ENCODE results near the gene DHRSX. TPM values are rescaled to one million over a fixed set of nuclear protein-coding genes. Genes with fewer than 3 reads are reported as not detected.
"Not testable (repeated sequence)": the region's sequence is repeated elsewhere in the genome, so short reads cannot be mapped to it uniquely, and the experiment has no call there.

The DHRSX gene
- total RNA-seq, 2 donors from 2014 or later, result 19.6 to 21.6 TPM

DNA sequence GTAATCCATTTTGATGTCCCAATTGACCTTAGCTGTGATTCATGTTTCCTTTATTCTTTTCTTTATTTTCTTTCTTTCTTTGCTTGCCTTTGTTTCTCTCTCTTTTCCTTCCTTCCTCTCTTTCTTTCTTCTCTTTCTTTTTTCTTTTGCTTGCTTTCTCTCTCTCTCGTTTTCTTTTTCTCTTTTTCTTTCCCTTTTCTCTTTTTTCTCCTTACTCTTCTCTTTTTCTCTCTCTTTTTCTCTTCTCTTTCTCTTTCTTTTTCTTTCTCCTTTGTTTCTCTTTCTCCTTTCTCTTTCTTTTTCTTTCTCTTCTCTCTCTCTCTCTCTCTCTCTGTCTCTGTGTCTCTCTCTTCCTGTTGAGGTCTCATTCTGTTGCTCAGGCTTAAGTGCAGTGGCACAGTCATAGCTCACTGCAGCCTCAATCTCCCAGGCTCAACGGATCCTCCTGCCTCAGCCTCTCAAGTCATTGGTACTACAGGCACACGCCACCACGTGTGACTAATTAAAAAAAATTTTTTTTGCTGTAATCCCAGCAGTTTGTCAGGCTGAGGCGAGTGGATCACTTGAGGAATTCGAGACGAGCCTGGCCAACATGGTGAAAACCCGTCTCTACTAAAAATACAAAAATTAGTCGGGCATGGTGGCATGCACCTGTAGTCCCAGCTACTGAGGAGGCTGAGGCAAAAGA is 8.0 kb upstream of the DHRSX start:
- H3K36me3 Mint-ChIP-seq (ENCODE audit: low read depth), result no peaks in the 10 kb centered on the region
- ATAC-seq (replicated peaks), result no peak
- H3K4me1 Mint-ChIP-seq, result no peaks in the 10 kb centered on the region
- no peaks in the 10 kb centered on the region for H3K27me3 Mint-ChIP-seq
- no peak overlapping the region for H3K27ac Mint-ChIP-seq
- H3K4me3 Mint-ChIP-seq, result no peak overlapping the region
- no peaks in the 10 kb centered on the region for H3K9me3 Mint-ChIP-seq

DNA sequence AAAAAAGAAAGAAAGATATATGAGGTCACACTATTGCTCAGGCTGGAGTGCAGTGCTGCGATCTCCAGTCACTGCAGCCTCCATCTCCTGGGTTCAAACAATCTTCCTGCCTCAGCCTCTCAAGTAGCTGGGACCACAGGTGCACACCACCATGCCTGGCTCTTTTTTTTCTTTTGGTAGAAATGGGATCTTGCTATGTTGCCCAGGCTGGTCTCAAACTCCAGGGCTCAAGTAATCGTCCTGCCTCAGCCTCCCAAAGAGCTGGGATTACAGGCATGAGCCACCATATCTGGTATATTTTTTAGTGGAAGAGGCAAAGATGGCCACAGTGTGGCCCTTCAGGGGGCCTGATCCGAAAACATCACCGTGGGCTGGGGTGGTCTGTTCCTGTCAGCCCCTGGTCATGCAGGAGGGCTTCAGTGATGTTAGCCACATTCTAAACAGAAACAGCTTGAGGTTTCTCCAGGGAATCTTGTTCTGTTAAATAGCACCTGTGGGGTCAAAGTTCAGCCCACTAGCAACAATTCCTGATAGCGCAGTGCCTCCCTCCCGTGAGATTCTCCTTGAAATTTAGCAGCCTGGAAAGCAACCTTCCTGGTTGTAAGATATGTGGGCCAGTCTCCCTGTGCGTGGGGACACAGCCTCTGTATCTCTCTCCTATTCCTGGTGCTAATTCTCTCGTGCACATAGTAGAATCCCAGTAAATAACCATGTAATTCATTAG is 7.3 kb upstream of the DHRSX start:
- Mint-ChIP-seq H3K27me3 (no peaks in the 10 kb centered on the region), H3K36me3 (ENCODE audit: low read depth) (no peaks in the 10 kb centered on the region), H3K27ac (no peak overlapping the region), H3K4me3 (no peak overlapping the region), H3K9me3 (no peaks in the 10 kb centered on the region), H3K4me1 (no peaks in the 10 kb centered on the region)
- ATAC-seq (replicated peaks), result no peak

DNA sequence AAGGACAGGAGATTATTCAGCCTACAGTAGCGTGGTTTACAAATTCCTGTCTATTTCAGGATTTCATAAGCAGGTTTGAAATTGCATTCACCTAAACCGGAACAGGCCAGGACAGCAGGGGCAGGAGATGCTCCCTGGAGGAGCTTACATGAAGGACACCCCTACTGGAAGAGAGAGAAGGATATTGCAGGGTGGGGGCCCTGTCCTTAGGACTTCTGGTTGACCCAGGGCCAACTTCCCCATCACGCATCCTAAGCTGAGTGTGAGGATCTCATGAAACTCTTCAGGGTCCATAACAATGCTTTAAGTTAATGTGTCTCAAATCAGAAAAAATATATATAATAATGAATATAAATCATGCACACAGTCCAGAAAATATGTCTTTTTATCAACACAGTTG is 6.4 kb upstream of the DHRSX start:
- no peak for ATAC-seq (replicated peaks)
- H3K4me1 Mint-ChIP-seq, result no peaks in the 10 kb centered on the region
- no peak overlapping the region for H3K4me3 Mint-ChIP-seq
- no peaks in the 10 kb centered on the region for H3K36me3 Mint-ChIP-seq (ENCODE audit: low read depth)
- no peaks in the 10 kb centered on the region for H3K27me3 Mint-ChIP-seq
- H3K9me3 Mint-ChIP-seq, result no peaks in the 10 kb centered on the region
- no peak overlapping the region for H3K27ac Mint-ChIP-seq

- H3K27ac Mint-ChIP-seq; H3K9me3 Mint-ChIP-seq; H3K36me3 Mint-ChIP-seq (ENCODE audit: low read depth); H3K4me3 Mint-ChIP-seq; ATAC-seq (replicated peaks); H3K27me3 Mint-ChIP-seq; H3K4me1 Mint-ChIP-seq: not testable (repeated sequence)
Measured at GRCh38 chrX:2505341-2505740, 4.6 kb upstream of the DHRSX start.

DNA sequence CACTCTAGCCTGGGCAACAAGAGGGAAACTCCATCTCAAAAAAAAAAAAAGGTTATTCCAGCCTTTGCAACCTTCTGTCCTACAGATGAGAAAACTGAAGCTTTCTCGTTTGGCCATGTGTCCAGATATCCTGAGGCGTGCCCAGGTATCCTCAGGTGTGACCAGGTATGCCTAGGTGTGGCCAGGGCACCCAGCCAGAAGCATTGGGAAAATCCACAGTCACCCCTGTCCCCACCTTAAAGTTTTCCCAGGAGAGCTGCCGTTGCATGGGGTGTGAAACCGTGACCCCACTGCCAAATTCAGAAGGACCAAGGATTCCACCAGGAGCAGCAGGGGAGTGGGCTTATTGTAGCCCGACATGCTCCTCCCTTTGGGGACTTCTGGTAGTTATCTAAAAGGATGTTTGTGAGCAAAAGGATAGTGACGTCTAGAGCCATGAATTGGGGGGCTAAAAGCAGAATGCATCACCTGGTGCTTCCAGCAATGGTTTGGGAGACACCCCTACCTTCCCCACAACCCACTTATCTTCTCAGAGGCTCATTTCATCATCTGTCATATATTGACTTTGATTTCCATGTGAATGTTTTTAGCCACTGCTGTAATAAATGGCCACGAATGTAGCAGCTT is 4.0 kb upstream of the DHRSX start:
- H3K9me3 Mint-ChIP-seq, result no peaks in the 10 kb centered on the region
- no peak overlapping the region for H3K4me3 Mint-ChIP-seq
- no peaks in the 10 kb centered on the region for H3K4me1 Mint-ChIP-seq
- peaks cover under 1% of the 10 kb centered on the region for H3K36me3 Mint-ChIP-seq (ENCODE audit: low read depth)
- no peak overlapping the region for H3K27ac Mint-ChIP-seq
- H3K27me3 Mint-ChIP-seq, result no peaks in the 10 kb centered on the region
- ATAC-seq (replicated peaks), result no peak

DNA sequence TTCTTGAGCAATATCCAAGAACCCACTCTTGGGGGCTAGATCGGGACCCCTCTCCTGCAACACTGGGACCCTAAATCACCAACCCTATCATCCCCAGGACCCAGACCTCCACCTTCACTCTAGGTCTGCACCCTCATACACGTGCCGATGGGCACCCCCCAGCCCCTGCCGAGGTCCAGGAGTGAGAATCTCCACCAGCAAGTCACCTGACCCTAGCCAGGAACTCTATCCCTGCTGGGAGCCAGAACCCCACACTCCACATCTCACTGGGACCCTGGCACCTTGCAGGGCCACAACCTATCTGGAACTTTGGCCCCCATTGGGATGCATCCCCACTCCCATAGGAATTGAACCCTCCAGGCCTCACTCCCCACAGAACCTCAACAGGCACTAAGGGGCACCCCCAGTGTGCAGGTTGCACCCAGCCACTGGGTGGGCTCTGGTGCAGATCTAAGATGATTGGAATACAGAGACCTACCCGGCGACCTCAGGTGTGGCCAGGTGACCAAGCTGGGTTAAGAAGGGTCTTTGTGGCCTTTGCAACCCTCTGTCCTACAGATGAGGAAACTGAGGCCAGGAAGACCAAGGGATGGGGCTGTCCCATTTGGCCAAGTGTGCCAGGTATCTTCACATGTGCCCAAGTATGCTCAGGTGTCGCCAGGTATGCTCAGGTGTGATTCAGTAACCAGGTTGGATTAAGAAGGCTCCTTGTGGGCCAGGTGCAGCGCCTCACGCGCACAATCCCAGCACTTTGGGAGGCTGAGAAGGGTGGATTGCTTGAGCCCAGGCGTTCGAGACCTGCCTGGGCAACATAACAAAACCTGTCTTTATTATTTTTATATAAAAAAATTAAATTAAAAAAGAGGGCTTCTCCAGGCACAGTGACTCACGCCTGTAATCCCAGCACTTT is 3.1 kb upstream of the DHRSX start:
- Mint-ChIP-seq H3K27me3 (no peaks in the 10 kb centered on the region), H3K4me3 (no peak overlapping the region), H3K9me3 (no peaks in the 10 kb centered on the region), H3K36me3 (ENCODE audit: low read depth) (peaks cover 8% of the 10 kb centered on the region), H3K27ac (no peak overlapping the region), H3K4me1 (peaks cover 2% of the 10 kb centered on the region)
- ATAC-seq (replicated peaks), result no peak

DNA sequence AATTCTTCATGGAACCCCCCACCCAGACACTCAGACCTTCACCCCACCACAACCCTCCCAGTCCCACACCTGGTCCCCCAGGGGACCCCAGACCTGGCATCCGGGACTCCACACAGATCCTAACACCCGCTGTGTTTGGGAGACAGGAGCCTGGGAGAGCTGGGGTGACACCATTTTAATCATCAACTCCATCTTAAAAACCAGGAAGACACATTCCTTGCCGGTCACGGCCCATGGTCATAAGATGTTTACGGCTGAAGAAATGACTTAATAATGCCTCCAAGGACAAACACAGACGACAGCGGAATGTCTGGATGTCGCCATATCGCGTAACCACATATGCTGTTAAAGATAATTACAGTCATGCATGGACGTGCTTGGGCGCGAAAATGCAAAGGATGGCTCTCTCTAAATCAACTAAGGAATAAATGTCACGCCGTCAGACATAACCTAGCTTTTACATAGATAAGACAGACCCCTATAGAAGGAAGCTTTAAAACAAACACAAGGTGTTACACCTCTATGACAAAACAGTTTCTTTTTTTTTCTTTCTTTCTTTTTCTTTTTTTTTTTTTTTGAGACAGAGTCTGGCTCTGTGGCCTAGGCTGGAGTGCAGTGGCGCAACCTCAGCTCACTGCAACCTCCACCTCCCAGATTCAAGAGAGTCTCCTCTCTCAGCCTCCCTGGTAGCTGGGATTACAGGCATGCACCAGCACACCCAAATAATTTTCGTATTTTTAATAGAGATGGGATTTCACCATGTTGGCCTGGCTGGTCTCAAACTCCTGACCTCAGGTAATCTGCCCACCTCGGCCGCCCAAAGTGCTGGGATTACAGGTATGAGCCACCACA is 2.1 kb upstream of the DHRSX start:
- no peak overlapping the region for H3K4me3 Mint-ChIP-seq
- peaks cover 8% of the 10 kb centered on the region for H3K4me1 Mint-ChIP-seq
- no peaks in the 10 kb centered on the region for H3K27me3 Mint-ChIP-seq
- peak overlapping the region; percentile 75 for H3K27ac Mint-ChIP-seq
- no peak for ATAC-seq (replicated peaks)
- H3K36me3 Mint-ChIP-seq (ENCODE audit: low read depth), result peaks cover 17% of the 10 kb centered on the region
- H3K9me3 Mint-ChIP-seq, result no peaks in the 10 kb centered on the region

DNA sequence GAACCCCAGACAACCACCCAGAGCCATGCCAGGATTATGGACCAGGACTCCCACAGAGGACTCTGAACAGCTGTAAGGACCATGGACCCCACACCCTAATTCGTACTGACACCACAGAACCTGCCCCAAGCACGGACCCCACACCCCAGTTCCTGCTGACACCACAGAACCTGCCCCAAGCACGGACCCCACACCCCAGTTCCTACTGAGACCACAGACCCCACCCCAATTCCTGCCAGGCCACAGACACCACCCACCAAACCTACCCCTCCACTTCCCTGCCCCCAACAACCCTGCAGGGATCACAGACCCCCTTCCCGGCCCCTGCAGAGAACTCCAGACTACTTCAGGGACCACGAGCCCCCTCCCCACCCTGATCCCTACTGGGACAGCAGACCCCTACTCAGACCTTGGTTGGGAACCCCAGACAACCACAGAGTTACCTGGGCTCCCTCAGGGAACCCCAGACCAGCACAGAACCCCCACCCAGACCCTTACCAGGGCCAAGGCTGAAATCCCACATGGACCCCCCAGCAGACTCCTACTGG is 1.4 kb upstream of the DHRSX start:
- peak overlapping the region; percentile 48 for H3K4me3 Mint-ChIP-seq
- H3K9me3 Mint-ChIP-seq, result no peaks in the 10 kb centered on the region

GRCh38 chrX:2501559-2502102 is 855 bp upstream of the DHRSX start:
- Mint-ChIP-seq H3K9me3 (no peaks in the 10 kb centered on the region), H3K4me3 (peak overlapping the region; percentile 48), H3K27ac (peak overlapping the region; percentile 75)

More for the DNA sequence above, 1.4 kb upstream of the DHRSX start:
- Mint-ChIP-seq H3K27me3 (no peaks in the 10 kb centered on the region), H3K4me1 (peaks cover 13% of the 10 kb centered on the region), H3K36me3 (ENCODE audit: low read depth) (peaks cover 24% of the 10 kb centered on the region), H3K27ac (peak overlapping the region; percentile 75)
- ATAC-seq (replicated peaks), result no peak

GRCh38 chrX:2500091-2500802 is 529 bp downstream of the DHRSX start:
- no peaks in the 10 kb centered on the region for H3K9me3 Mint-ChIP-seq
- H3K4me1 Mint-ChIP-seq, result peaks cover 13% of the 10 kb centered on the region
- peak overlapping the region; percentile 85 for H3K27ac Mint-ChIP-seq
- H3K4me3 Mint-ChIP-seq, result peak overlapping the region; percentile 86
- H3K27me3 Mint-ChIP-seq, result no peaks in the 10 kb centered on the region
- peak; percentile 71 for ATAC-seq (replicated peaks)
- H3K36me3 Mint-ChIP-seq (ENCODE audit: low read depth), result peaks cover 41% of the 10 kb centered on the region

More at GRCh38 chrX:2501559-2502102, 855 bp upstream of the DHRSX start:
- no peaks in the 10 kb centered on the region for H3K27me3 Mint-ChIP-seq
- H3K4me1 Mint-ChIP-seq, result peaks cover 13% of the 10 kb centered on the region
- peaks cover 28% of the 10 kb centered on the region for H3K36me3 Mint-ChIP-seq (ENCODE audit: low read depth)
- no peak for ATAC-seq (replicated peaks)

- no peaks in the 10 kb centered on the region for H3K27me3 Mint-ChIP-seq
- peak overlapping the region; percentile 86 for H3K4me3 Mint-ChIP-seq
- ATAC-seq (replicated peaks), result no peak
- no peaks in the 10 kb centered on the region for H3K9me3 Mint-ChIP-seq
- peak overlapping the region; percentile 85 for H3K27ac Mint-ChIP-seq
- peaks cover 13% of the 10 kb centered on the region for H3K4me1 Mint-ChIP-seq
- peaks cover 41% of the 10 kb centered on the region for H3K36me3 Mint-ChIP-seq (ENCODE audit: low read depth)
Measured at GRCh38 chrX:2499507-2499906, 1.3 kb downstream of the DHRSX start.

GRCh38 chrX:2498781-2499302 is 1.9 kb downstream of the DHRSX start:
- ATAC-seq (replicated peaks), result no peak
- Mint-ChIP-seq H3K36me3 (ENCODE audit: low read depth) (peaks cover 41% of the 10 kb centered on the region), H3K27me3 (no peaks in the 10 kb centered on the region), H3K4me1 (peaks cover 13% of the 10 kb centered on the region), H3K27ac (peak overlapping the region; percentile 85), H3K9me3 (no peaks in the 10 kb centered on the region), H3K4me3 (peak overlapping the region; percentile 86)
